GM12878 (cell line): ENCODE measurements around the gene POU2F3. TPM values are rescaled to one million over a fixed set of nuclear protein-coding genes. Genes with fewer than 3 reads are reported as not detected.

Source experiments
- ATAC-seq: fragments of 200-7000 bp; cut with Tn5 transposase; 3 replicates; pipeline ENCODE4 v1.9.1; 2020; ENCODE audit warnings: mild to moderate bottlenecking, moderate library complexity
- BruUV-seq: library from RNA; stranded (reverse); fragments of 400-500 nt; replicated peaks from 2 replicates; lab custom pipeline; 2021; lab: Mats Ljungman, UMichigan
- CTCF ChIA-PET: fragments of 300-600 bp; sonication (Branson Sonifier 250); formaldehyde crosslinking; extraction: SDS; loops from one replicate; lab custom pipeline; 2021; ENCODE audit warnings: inconsistent platforms; lab: Yijun Ruan, JAX
- POLR2A ChIA-PET: fragments of 350-600 bp; formaldehyde crosslinking; extraction: SDS; loops from one replicate; lab custom pipeline; 2021; ENCODE audit warnings: inconsistent platforms; lab: Charles Lee
- RAD21 ChIA-PET: fragments of 300-600 bp; sonication (Branson Sonifier 250); formaldehyde crosslinking; loops from one replicate; lab custom pipeline; 2023; ENCODE audit warnings: antibody characterized with exemption; ENCODE audit not compliant: unreplicated experiment; lab: Charles Lee
- SMC1A ChIA-PET: fragments of 300-600 bp; sonication (Branson Sonifier 250); formaldehyde crosslinking; loops from one replicate; lab custom pipeline; 2023; ENCODE audit not compliant: unreplicated experiment, uncharacterized antibody; lab: Charles Lee
- DNase-seq: peaks from one replicate; pipeline ENCODE4 v3.0.0-alpha.2; 2011; ENCODE audit warnings: low read depth, low spot score
- FAIRE-seq: peaks from 3 replicates; lab custom pipeline; 2011; peaks lifted over from hg19 to GRCh38; lab: Jason Lieb, UNC
- H2AFZ ChIP-seq: 2 replicates; pipeline ENCODE4 v1.6.0; 2011; ENCODE audit warnings: low read depth, low read length, control low read depth; ENCODE audit not compliant: control insufficient read depth
- H3K27ac ChIP-seq: 2 replicates; pipeline ENCODE4 v1.5.1; 2011; ENCODE audit warnings: control low read depth; ENCODE audit not compliant: control insufficient read depth, insufficient read depth
- H3K27me3 ChIP-seq, 2 experiments: replicated peaks in 1 of 2; 2 replicates each; pipeline versions ENCODE4 v1.6.0 to v1.6.1; 2011; ENCODE audit warnings: low read length in 1 of 2; ENCODE audit not compliant: control insufficient read depth in 2 of 2, insufficient read depth in 2 of 2
- H3K36me3 ChIP-seq, 2 experiments: 2 replicates each; pipeline ENCODE4 v1.5.1; 2011; ENCODE audit warnings: low read length in 1 of 2; ENCODE audit not compliant: control insufficient read depth in 2 of 2, insufficient read depth in 2 of 2
- H3K4me1 ChIP-seq: 2 replicates; pipeline ENCODE4 v1.6.1; 2011; ENCODE audit warnings: mild to moderate bottlenecking, low read length, moderate library complexity, mixed read lengths; ENCODE audit not compliant: control insufficient read depth, insufficient read depth
- H3K4me2 ChIP-seq: 2 replicates; pipeline ENCODE4 v1.6.0; 2011; ENCODE audit warnings: control low read depth; ENCODE audit not compliant: control insufficient read depth, insufficient read depth
- H3K4me3 ChIP-seq: fragments of 200-600 bp; sonication (generic); 2 replicates; pipeline ENCODE4 v1.5.1; 2016
- H3K79me2 ChIP-seq: 2 replicates; pipeline ENCODE4 v1.6.0; 2011; ENCODE audit warnings: low read length; ENCODE audit not compliant: control insufficient read depth, insufficient read depth
- H3K9ac ChIP-seq: 2 replicates; pipeline ENCODE4 v1.8.0; 2011; ENCODE audit warnings: low read length, control low read depth, mixed read lengths; ENCODE audit not compliant: control insufficient read depth, insufficient read depth
- H3K9me3 ChIP-seq: replicated peaks from 3 replicates; pipeline ENCODE4 v1.5.1; 2011; ENCODE audit warnings: mild to moderate bottlenecking, low read length; ENCODE audit not compliant: control insufficient read depth, insufficient read depth
- H4K20me1 ChIP-seq: 2 replicates; pipeline ENCODE4 v1.6.0; 2011; ENCODE audit not compliant: control insufficient read depth, insufficient read depth
- CHD4 ChIP-seq: fragments of 200-600 bp; sonication (generic); IDR thresholded peaks from 2 replicates; pipeline ENCODE4 v1.6.1; 2016; ENCODE audit warnings: mild to moderate bottlenecking
- EZH2 ChIP-seq: IDR thresholded peaks from 2 replicates; pipeline ENCODE4 v1.6.1; 2012; ENCODE audit warnings: low read depth, mild to moderate bottlenecking, control low read depth, inconsistent platforms, low read length, borderline replicate concordance; ENCODE audit not compliant: control insufficient read depth
- FOS ChIP-seq: IDR thresholded peaks from 3 replicates; pipeline ENCODE4 v1.6.1; 2011; ENCODE audit warnings: borderline replicate concordance; ENCODE audit not compliant: insufficient read length; ENCODE audit errors: extremely low read depth
- GABPA ChIP-seq: IDR thresholded peaks from 2 replicates; pipeline ENCODE4 v1.6.1; 2014; ENCODE audit warnings: antibody characterized with exemption, low read depth, mild to moderate bottlenecking, inconsistent platforms
- LARP7 ChIP-seq: fragments of 450-650 bp; IDR thresholded peaks from 2 replicates; pipeline ENCODE4 v1.6.1; 2017; ENCODE audit warnings: mild to moderate bottlenecking
- MTA2 ChIP-seq: fragments of 450-650 bp; IDR thresholded peaks from 2 replicates; pipeline ENCODE4 v1.6.1; 2016; ENCODE audit warnings: low read depth, mild to moderate bottlenecking, moderate library complexity
- RB1 ChIP-seq: fragments of 450-650 bp; formaldehyde crosslinking; IDR thresholded peaks from 2 replicates; pipeline ENCODE4 v1.6.1; 2017; ENCODE audit warnings: mild to moderate bottlenecking, borderline replicate concordance
- RELB ChIP-seq: fragments of 450-650 bp; IDR thresholded peaks from 2 replicates; pipeline ENCODE4 v1.6.1; 2017; ENCODE audit warnings: low read depth, mild to moderate bottlenecking, moderate library complexity
- SMAD1 ChIP-seq: fragments of 450-650 bp; IDR thresholded peaks from 2 replicates; pipeline ENCODE4 v1.6.1; 2018; ENCODE audit warnings: mild to moderate bottlenecking, low read depth; ENCODE audit not compliant: partially characterized antibody
- SMC3 ChIP-seq: IDR thresholded peaks from 2 replicates; pipeline ENCODE4 v1.6.1; 2011; ENCODE audit warnings: low read length, improper control_type of control experiment, borderline replicate concordance
- SUZ12 ChIP-seq: fragments of 200-600 bp; sonication (generic); IDR thresholded peaks from one replicate; pipeline ENCODE4 v1.6.1; 2018; ENCODE audit warnings: antibody characterized with exemption, mild to moderate bottlenecking; ENCODE audit not compliant: unreplicated experiment
- TCF3 ChIP-seq: IDR thresholded peaks from 2 replicates; pipeline ENCODE4 v1.6.1; 2012; ENCODE audit warnings: low read depth, mild to moderate bottlenecking, low read length, borderline replicate concordance; ENCODE audit not compliant: insufficient read depth
- ZBTB40 ChIP-seq: fragments of 450-650 bp; IDR thresholded peaks from 2 replicates; pipeline ENCODE4 v1.6.1; 2016; ENCODE audit warnings: mild to moderate bottlenecking, moderate library complexity, borderline replicate concordance
- WGBS: methylation state at CpG from one replicate; pipeline ENCODE4 v1.1.6; 2016; ENCODE audit warnings: low lambda C conversion rate; ENCODE audit not compliant: insufficient replicate concordance, insufficient coverage; ENCODE audit errors: missing lambda C conversion rate; 5-methylcytosine and 5-hydroxymethylcytosine counted together
- in situ Hi-C: fragments of 300-500 bp; cut with MboI; formaldehyde crosslinking; loops from 9 replicates; pipeline ENCODE4 v1.14.3; 2018; ENCODE audit warnings: mixed read lengths
- intact Hi-C: fragments of 100-400 bp; cut with micrococcal nuclease; formaldehyde crosslinking; loops from one replicate; pipeline ENCODE4 v1.14.2; 2022; ENCODE audit not compliant: unreplicated experiment
- polyA plus RNA-seq, 11 experiments: library from polyadenylated mRNA; depleted of rRNA in 4 of 11; unstranded in 6 of 11; stranded (reverse) in 5 of 11; fragments of >200 nt; fragmentation: Nextera tagmentation in 4 of 11; fragmentation: Illumina TruSeq in 1 of 11; extraction: Ambion mirVana in 4 of 11; extraction: Trizol in 1 of 11; gene quantifications; 1 replicate in 1 of 11; 2 replicates in 10 of 11; pipeline versions ENCODE4 v1.2.1 to v1.2.3, GENCODE V29; 2011 to 2016; ENCODE audit warnings: inconsistent platforms in 2 of 11, missing spikeins in 2 of 11, low read depth in 1 of 11
- total RNA-seq, 4 experiments: library from RNA; depleted of rRNA in 3 of 4; stranded (reverse); fragments of >200 nt in 3 of 4; fragmentation: Illumina TruSeq in 1 of 4; extraction: Trizol in 1 of 4; gene quantifications; 2 replicates each; pipeline versions ENCODE4 v1.2.1 to v1.2.3, GENCODE V29; 2013 to 2021

POU2F3 gene
- total and polyA plus RNA-seq, 10 of the 15 experiments (the other 5 are each of a cell fraction or from before 2014, with no cell fraction given), result 0.09 to 4.4 (median 0.33) TPM

- intact Hi-C loops, result no loop called here
- ATAC-seq, result 0 out of 3 replicates have a peak, but pooled peaks have one; percentile 18
- POLR2A ChIA-PET, result interaction anchor here (1.4 kb wide), 1 partner anchor 9 kb away, joined by 3 read pairs; no protein-coding TSS in a partner anchor
- TF ChIP-seq GABPA (no peak), CHD4 (no peak), TCF3 (no peak), ZBTB40 (no peak), SUZ12 (no peak), MTA2 (no peak), FOS (no peak), RB1 (no peak), EZH2 (no peak), LARP7 (no peak), RELB (no peak), SMC3 (no peak), SMAD1 (no peak)
Measured at GRCh38 chr11:120316880-120317688, 77.1 kb downstream of the POU2F3 start.

More at GRCh38 chr11:120316880-120317688, 77.1 kb downstream of the POU2F3 start:
- no peak overlapping the region for H3K9ac ChIP-seq
- H3K4me2 ChIP-seq, result no peak overlapping the region
- H3K9me3 ChIP-seq, result no peaks in the 10 kb centered on the region
- H3K79me2 ChIP-seq, result no peaks in the 10 kb centered on the region
- peaks cover 0 to 2% of the 10 kb centered on the region in 2 experiments; a peak in 2 of 4 replicates for H3K27me3 ChIP-seq
- H3K4me1 ChIP-seq, result no peaks in the 10 kb centered on the region
- CTCF ChIA-PET, result interaction anchor here (0.6 to 1.9 kb wide), 5 partner anchors 9 to 81 kb away, joined by 3 to 13 read pairs (median 3); no protein-coding TSS in a partner anchor
- no peak for FAIRE-seq
- RAD21 ChIA-PET, result interaction anchor here (1.0 kb wide), 1 partner anchor 17 kb away, joined by 3 read pairs; no protein-coding TSS in a partner anchor
- H3K27ac ChIP-seq, result no peak overlapping the region
- no TSS peak for BruUV-seq
- 21% methylated on average over 6 of the region's 8 CpGs for whole genome bisulfite sequencing
- no peak for DNase-seq
- SMC1A ChIA-PET, result interaction anchor here (0.7 to 3.3 kb wide), 5 partner anchors 14 to 335 kb away, joined by 3 to 18 read pairs (median 3); no protein-coding TSS in a partner anchor
- no peak overlapping the region for H2AFZ ChIP-seq
- H4K20me1 ChIP-seq, result no peaks in the 10 kb centered on the region
- H3K36me3 ChIP-seq, result no peaks in the 10 kb centered on the region
- in situ Hi-C loops, result no loop called here
- H3K4me3 ChIP-seq, result no peak overlapping the region
